Measurements from ENCODE around the gene SHLD1. TPM values are rescaled to one million over a fixed set of nuclear protein-coding genes. Genes with fewer than 3 reads are reported as not detected.

The SHLD1 gene
- total RNA-seq, 1 experiment from 2014 or later = 6.7 TPM

- Histone ChIP-seq H2BK20ac (ENCODE audit: low read depth, low read length, poor library complexity, severe bottlenecking) (no peak overlapping the region), H3K9ac (ENCODE audit: extremely low read depth, insufficient read length, low read length) (no peak overlapping the region), H4K20me1 (ENCODE audit: control insufficient read depth, insufficient read depth, insufficient read length) (no peaks in the 10 kb centered on the region), H2BK5ac (ENCODE audit: insufficient read length, low read length) (no peak overlapping the region), H3K79me1 (ENCODE audit: insufficient read depth, low read depth, low read length, poor library complexity, severe bottlenecking) (no peaks in the 10 kb centered on the region), H3T11ph (ENCODE audit: low read length) (no peak overlapping the region), H3K4me1 (ENCODE audit: insufficient read depth, low read length) (peaks cover 2% of the 10 kb centered on the region), H3K27me3 (ENCODE audit: insufficient read depth, low read length) (no peaks in the 10 kb centered on the region), H3K56ac (ENCODE audit: insufficient read length, low read depth, low read length) (no peak overlapping the region), H4K8ac (replicated peaks; ENCODE audit: insufficient read length, low read depth, low read length) (no peak overlapping the region), H3K9me3 (ENCODE audit: control insufficient read depth, low read depth, low read length) (no peaks in the 10 kb centered on the region), H3K23me2 (ENCODE audit: insufficient read length, low read depth, low read length, poor library complexity, severe bottlenecking) (no peaks in the 10 kb centered on the region), H4K91ac (ENCODE audit: insufficient read length, low read depth, low read length) (no peak overlapping the region), H3K18ac (ENCODE audit: insufficient read length, low read depth, low read length) (no peak overlapping the region), H4K5ac (ENCODE audit: insufficient read length, low read depth, low read length) (no peak overlapping the region), H2AK5ac (ENCODE audit: insufficient read length, low read length) (no peak overlapping the region), H3K14ac (ENCODE audit: insufficient read depth, low read length) (no peak overlapping the region), H2BK120ac (ENCODE audit: low read depth, low read length, poor library complexity, severe bottlenecking) (no peak overlapping the region), H3K4me2 (ENCODE audit: insufficient read depth, insufficient read length, low read length) (no peak overlapping the region), H3K27ac (ENCODE audit: insufficient read length, low read depth, low read length) (no peak overlapping the region), H2BK15ac (ENCODE audit: low read depth, low read length) (no peak overlapping the region), H2AFZ (ENCODE audit: low read length) (no peak overlapping the region), H3K4ac (ENCODE audit: low read depth, low read length) (no peak overlapping the region), H3K79me2 (ENCODE audit: insufficient read depth, low read length) (no peaks in the 10 kb centered on the region), H3K23ac (ENCODE audit: insufficient read length, low read depth, low read length) (no peak overlapping the region), H2BK12ac (ENCODE audit: insufficient read length, low read depth, low read length) (no peak overlapping the region)
- peaks cover 26% of the 10 kb centered on the region for H3K27me3 Mint-ChIP-seq (ENCODE audit: low read depth)
- no peak for DNase-seq
- no CpG with 5 or more reads among the region's 2 CpGs for WGBS (ENCODE audit: extremely low coverage, insufficient read length, low lambda C conversion rate)
- H3K9me3 Mint-ChIP-seq = no peaks in the 10 kb centered on the region
- TF ChIP-seq CTCF (conservative IDR thresholded peaks at IDR 0.05) = no peak
- H3K4me3 Mint-ChIP-seq = no peak overlapping the region
- H3K27ac Mint-ChIP-seq = no peak overlapping the region
- H3K4me1 Mint-ChIP-seq = peaks cover 28 to 31% of the 10 kb centered on the region in 2 experiments
- no peaks in the 10 kb centered on the region for H3K36me3 Mint-ChIP-seq (ENCODE audit: insufficient read depth in 1 of 3, low read depth in 3 of 3)
These were observed 163.0 kb downstream of the SHLD1 start for GRCh38 chr20:5913166-5913565.

Other genes with a start within 250 kb of the SHLD1 start
- 9.1 and 10.0 TPM in 2 replicates for gene GPCPD1, start 139.4 kb upstream of the SHLD1 start, total RNA-seq (2021)
- 1.7 and 1.9 TPM in 2 replicates for gene CHGB, start 161.1 kb downstream of the SHLD1 start, total RNA-seq (2021)
- gene TRMT6, start 200.1 kb downstream of the SHLD1 start, total RNA-seq (2021) = 34.4 and 37.8 TPM in 2 replicates
- 32.2 and 33.3 TPM in 2 replicates for gene MCM8, start 200.3 kb downstream of the SHLD1 start, total RNA-seq (2021)

Measured in H9 (cell line).